ENCODE measurements around the gene TMBIM4.

DNA sequence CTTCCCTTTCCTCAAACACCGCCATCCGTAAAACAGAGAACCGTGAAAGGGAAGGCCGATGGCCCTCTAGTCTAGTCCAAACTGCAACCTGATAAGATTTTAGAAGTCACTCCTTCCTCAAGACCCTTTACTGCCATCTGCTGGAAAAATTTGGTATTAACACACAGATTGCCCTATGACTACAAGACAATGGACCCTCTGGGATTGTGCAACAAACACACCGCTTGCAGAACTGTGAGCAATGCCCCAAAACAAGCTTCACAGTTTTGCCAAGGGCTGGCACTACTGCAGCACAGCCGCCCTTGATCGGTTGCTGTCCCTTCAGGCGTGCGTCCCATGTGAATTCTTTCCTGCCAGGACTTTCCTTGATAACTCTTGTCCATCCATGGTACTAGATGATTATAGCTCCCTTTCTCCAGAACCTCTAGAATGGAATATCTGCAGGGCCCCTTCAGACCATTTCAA, 62.3 kb downstream of the TMBIM4 start:
- TF ChIP-seq POLR2AphosphoS5 (IDR thresholded peaks at IDR 0.05; ENCODE audit: low read depth, low read length), result no peak
- TF ChIP-seq, protein P1, sequence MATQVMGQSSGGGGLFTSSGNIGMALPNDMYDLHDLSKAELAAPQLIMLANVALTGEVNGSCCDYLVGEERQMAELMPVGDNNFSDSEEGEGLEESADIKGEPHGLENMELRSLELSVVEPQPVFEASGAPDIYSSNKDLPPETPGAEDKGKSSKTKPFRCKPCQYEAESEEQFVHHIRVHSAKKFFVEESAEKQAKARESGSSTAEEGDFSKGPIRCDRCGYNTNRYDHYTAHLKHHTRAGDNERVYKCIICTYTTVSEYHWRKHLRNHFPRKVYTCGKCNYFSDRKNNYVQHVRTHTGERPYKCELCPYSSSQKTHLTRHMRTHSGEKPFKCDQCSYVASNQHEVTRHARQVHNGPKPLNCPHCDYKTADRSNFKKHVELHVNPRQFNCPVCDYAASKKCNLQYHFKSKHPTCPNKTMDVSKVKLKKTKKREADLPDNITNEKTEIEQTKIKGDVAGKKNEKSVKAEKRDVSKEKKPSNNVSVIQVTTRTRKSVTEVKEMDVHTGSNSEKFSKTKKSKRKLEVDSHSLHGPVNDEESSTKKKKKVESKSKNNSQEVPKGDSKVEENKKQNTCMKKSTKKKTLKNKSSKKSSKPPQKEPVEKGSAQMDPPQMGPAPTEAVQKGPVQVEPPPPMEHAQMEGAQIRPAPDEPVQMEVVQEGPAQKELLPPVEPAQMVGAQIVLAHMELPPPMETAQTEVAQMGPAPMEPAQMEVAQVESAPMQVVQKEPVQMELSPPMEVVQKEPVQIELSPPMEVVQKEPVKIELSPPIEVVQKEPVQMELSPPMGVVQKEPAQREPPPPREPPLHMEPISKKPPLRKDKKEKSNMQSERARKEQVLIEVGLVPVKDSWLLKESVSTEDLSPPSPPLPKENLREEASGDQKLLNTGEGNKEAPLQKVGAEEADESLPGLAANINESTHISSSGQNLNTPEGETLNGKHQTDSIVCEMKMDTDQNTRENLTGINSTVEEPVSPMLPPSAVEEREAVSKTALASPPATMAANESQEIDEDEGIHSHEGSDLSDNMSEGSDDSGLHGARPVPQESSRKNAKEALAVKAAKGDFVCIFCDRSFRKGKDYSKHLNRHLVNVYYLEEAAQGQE (IDR thresholded peaks at IDR 0.05; ENCODE audit: low read depth, low read length), result no peak
- TF ChIP-seq MEF2A (IDR thresholded peaks at IDR 0.05; ENCODE audit: borderline replicate concordance, low read depth), result no peak
- TF ChIP-seq, protein P2, sequence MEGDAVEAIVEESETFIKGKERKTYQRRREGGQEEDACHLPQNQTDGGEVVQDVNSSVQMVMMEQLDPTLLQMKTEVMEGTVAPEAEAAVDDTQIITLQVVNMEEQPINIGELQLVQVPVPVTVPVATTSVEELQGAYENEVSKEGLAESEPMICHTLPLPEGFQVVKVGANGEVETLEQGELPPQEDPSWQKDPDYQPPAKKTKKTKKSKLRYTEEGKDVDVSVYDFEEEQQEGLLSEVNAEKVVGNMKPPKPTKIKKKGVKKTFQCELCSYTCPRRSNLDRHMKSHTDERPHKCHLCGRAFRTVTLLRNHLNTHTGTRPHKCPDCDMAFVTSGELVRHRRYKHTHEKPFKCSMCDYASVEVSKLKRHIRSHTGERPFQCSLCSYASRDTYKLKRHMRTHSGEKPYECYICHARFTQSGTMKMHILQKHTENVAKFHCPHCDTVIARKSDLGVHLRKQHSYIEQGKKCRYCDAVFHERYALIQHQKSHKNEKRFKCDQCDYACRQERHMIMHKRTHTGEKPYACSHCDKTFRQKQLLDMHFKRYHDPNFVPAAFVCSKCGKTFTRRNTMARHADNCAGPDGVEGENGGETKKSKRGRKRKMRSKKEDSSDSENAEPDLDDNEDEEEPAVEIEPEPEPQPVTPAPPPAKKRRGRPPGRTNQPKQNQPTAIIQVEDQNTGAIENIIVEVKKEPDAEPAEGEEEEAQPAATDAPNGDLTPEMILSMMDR (IDR thresholded peaks at IDR 0.05), result peak; percentile 72
- TF ChIP-seq MXI1 (IDR thresholded peaks at IDR 0.05; ENCODE audit: low read depth, low read length), result no peak
